ENCODE results near the gene C2orf92.
A peak's percentile ranks its signal among the peaks of the same experiment; 100 is the strongest.

C2orf92 gene

DNA sequence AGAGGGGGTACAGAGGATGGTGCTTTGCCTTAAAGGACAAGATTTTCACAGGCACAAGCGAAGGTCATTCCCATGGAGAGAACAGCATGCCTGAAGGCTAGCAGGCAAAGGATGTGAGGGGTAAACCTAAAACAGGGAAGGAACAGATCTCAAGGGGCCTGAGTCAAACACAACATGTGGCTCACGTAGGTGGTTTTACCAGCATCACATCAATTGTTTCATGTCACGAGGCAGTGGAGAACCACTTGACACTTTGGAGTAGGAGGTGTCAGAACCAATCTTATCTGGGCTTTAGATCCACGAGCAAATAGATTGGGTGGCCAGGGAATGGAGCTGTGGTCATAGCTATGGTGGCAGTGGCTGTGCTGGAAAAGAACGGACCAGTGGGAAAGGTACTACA is 15.2 kb upstream of the C2orf92 start:
- peaks cover 19% of the 10 kb centered on the region for H3K4me1 Mint-ChIP-seq
- H3K36me3 Mint-ChIP-seq (ENCODE audit: insufficient read depth) = peaks cover 15% of the 10 kb centered on the region
- DNase-seq (ENCODE audit: low spot score in 2 of 2) (no peak), ATAC-seq (replicated peaks; ENCODE audit: extremely low read depth, poor library complexity, severe bottlenecking) (no peak)
- no peaks in the 10 kb centered on the region for H3K27me3 Mint-ChIP-seq
- H3K4me3 Mint-ChIP-seq = no peak overlapping the region
- no peak overlapping the region for H3K27ac Mint-ChIP-seq (ENCODE audit: low read depth)
- H3K9me3 Mint-ChIP-seq = no peaks in the 10 kb centered on the region

DNA sequence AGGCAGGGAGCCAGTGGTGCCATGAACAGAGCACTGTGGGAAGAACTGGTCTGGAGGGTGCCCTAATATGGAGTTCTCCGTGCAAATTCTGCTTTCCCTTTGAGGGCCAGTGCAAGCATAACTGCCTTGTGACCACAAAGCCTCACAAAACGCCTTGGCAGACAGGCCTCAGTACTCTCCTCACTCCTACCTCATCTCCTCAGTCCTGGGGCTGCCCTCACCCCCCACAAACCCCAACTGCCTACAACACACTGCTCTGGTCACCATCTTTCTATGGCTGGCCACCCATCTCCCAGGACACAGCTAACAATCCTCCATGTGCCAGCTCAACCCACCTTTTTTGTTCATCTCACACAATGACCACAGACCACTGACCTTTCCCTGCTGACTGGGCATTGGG is 14.7 kb upstream of the C2orf92 start:
- Mint-ChIP-seq H3K9me3 (no peaks in the 10 kb centered on the region), H3K27me3 (no peaks in the 10 kb centered on the region), H3K36me3 (ENCODE audit: insufficient read depth) (peaks cover 12% of the 10 kb centered on the region), H3K4me1 (peaks cover 20% of the 10 kb centered on the region), H3K27ac (ENCODE audit: low read depth) (peak overlapping the region; percentile 62), H3K4me3 (no peak overlapping the region)
- DNase-seq (ENCODE audit: low spot score in 2 of 2) (no peak), ATAC-seq (replicated peaks; ENCODE audit: extremely low read depth, poor library complexity, severe bottlenecking) (no peak)

DNA sequence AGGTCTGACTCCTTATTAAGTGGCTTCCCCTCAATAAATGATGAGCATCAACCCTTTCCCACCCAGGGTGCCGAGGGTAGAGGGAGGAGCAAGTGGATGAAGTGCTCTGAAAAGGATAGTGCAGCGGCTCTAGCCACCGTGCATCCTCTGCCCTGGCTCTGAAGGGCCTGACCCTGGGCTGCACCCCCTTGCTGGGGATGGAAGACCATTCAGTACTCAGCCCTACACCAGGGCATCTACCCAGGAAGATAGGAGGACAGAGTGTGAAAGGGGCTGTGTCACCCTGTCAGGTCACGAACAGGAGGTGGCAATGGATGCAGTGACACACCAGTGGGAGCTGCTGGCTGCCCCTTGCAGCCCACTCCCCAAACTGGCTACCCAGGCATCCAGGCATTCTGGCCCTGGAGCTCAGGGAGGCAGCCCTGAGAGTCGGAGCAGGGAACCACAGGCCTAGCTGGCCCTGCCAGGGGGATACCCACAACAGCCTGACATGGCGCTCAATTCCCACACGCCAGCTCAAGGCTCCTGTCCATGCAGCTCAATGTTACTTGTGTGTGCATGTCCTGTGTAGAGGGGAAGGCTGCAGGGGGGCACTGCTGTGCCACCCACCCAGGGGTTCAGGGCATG is 13.3 kb upstream of the C2orf92 start:
- no peaks in the 10 kb centered on the region for H3K27me3 Mint-ChIP-seq
- ATAC-seq (replicated peaks; ENCODE audit: extremely low read depth, poor library complexity, severe bottlenecking) = no peak
- no peak overlapping the region for H3K27ac Mint-ChIP-seq (ENCODE audit: low read depth)
- peaks cover 9% of the 10 kb centered on the region for H3K36me3 Mint-ChIP-seq (ENCODE audit: insufficient read depth)
- no peak overlapping the region for H3K4me3 Mint-ChIP-seq
- H3K9me3 Mint-ChIP-seq = no peaks in the 10 kb centered on the region
- peaks cover 26% of the 10 kb centered on the region for H3K4me1 Mint-ChIP-seq
- DNase-seq (ENCODE audit: low spot score in 2 of 2) = no peak

DNA sequence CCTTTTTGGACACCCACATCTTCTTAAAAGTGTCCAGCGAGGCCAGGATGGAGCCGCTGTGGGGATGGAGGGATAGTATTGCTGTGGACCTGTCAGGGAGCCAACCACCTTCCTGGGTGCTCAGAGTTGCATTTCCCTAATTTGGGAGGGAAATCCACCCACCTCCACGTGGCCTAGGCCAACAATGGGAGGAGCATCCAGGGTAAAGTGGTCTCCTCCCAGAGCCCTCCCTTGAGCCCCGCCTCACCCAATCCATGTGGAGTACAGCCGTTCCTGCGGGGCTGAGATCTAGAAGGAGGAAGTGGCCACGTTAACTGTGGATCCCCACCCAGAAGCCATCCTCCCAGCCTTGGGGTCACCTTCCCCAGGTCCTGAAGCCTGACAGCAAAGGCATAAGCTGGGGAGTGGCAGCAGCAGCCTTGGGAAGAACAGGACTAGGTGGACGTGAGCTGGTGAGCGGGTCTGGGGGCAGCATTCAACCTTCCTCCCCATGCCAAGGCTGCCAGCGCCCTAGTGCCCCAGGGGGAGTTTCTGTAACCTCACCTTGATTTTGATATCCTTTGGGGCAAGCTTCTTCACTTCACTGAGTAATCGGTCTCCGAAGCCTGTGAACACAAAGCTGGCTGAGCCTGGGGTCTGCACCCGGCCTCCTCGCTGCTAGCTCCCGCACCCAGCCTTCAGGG is 12.5 kb upstream of the C2orf92 start:
- no peaks in the 10 kb centered on the region for H3K27me3 Mint-ChIP-seq
- H3K4me1 Mint-ChIP-seq = peaks cover 34% of the 10 kb centered on the region
- no peak for ATAC-seq (replicated peaks; ENCODE audit: extremely low read depth, poor library complexity, severe bottlenecking)
- H3K27ac Mint-ChIP-seq (ENCODE audit: low read depth) = no peak overlapping the region
- no peaks in the 10 kb centered on the region for H3K9me3 Mint-ChIP-seq
- H3K36me3 Mint-ChIP-seq (ENCODE audit: insufficient read depth) = peaks cover 9% of the 10 kb centered on the region
- no peak overlapping the region for H3K4me3 Mint-ChIP-seq
- DNase-seq (ENCODE audit: low spot score in 2 of 2) = no peak

DNA sequence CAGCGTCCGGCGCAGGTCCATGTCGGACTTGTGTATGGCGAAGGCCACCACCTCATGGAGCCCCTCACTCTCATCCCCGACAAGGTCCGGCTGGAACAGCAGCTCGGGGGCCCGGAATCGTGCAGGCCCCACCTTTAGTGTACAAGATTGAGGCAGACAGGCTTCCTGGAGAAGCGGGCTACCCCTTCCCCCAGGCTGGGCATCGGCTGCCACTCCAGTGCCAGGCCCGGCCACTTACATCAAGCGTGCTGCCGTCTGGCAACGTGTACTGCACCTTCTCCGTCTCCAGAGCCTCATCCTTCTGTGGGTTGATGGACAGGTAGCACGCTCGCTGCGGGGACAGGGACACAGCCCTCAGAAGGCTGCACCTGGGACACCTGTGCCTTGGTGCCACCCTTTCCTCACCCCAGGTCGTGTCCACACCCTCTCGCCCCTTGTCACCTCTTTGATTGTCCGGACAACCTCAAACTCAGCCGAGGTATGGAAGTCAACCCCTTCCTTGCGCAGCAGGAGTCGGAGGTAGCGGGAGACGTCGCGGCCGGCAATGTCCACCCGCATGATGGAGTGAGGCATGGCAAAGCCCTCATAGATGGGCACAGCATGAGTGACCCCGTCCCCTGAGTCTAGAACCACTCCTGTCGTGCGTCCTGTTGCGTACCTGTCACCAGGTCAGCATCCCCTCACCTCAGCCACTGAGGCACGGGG is 11.4 kb upstream of the C2orf92 start:
- no peak for DNase-seq (ENCODE audit: low spot score in 2 of 2)
- ATAC-seq (replicated peaks; ENCODE audit: extremely low read depth, poor library complexity, severe bottlenecking) = no peak
- Mint-ChIP-seq H3K27ac (ENCODE audit: low read depth) (no peak overlapping the region), H3K36me3 (ENCODE audit: insufficient read depth) (peaks cover 12% of the 10 kb centered on the region), H3K4me1 (peaks cover 45% of the 10 kb centered on the region), H3K9me3 (no peaks in the 10 kb centered on the region), H3K4me3 (no peak overlapping the region), H3K27me3 (no peaks in the 10 kb centered on the region)

DNA sequence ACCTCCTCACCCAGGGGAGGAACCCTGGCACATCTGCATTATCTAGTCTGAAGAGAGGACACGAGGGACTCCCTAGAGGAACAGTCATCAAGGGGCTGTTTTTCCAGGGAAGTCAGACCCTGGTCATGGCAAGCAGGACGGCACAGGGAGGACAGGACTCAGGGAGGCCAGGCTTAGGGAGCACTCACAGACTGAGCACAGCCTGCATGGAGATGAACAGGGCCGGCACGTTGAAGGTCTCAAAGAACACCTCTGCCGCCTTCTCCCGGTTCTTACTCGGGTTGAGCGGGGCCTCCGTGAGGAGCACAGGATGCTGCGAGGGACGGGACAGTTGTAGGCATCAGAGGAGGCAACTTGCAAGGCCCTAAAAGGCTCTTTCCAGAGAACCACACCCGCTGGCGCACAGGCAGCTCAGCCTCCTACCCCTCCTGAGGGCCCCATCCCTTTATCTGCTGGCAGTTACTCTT is 10.8 kb upstream of the C2orf92 start:
- Mint-ChIP-seq H3K36me3 (ENCODE audit: insufficient read depth) (peaks cover 12% of the 10 kb centered on the region), H3K9me3 (no peaks in the 10 kb centered on the region), H3K27ac (ENCODE audit: low read depth) (no peak overlapping the region), H3K4me3 (no peak overlapping the region), H3K27me3 (no peaks in the 10 kb centered on the region), H3K4me1 (peaks cover 47% of the 10 kb centered on the region)
- DNase-seq (ENCODE audit: low spot score in 2 of 2) (no peak), ATAC-seq (replicated peaks; ENCODE audit: extremely low read depth, poor library complexity, severe bottlenecking) (no peak)

DNA sequence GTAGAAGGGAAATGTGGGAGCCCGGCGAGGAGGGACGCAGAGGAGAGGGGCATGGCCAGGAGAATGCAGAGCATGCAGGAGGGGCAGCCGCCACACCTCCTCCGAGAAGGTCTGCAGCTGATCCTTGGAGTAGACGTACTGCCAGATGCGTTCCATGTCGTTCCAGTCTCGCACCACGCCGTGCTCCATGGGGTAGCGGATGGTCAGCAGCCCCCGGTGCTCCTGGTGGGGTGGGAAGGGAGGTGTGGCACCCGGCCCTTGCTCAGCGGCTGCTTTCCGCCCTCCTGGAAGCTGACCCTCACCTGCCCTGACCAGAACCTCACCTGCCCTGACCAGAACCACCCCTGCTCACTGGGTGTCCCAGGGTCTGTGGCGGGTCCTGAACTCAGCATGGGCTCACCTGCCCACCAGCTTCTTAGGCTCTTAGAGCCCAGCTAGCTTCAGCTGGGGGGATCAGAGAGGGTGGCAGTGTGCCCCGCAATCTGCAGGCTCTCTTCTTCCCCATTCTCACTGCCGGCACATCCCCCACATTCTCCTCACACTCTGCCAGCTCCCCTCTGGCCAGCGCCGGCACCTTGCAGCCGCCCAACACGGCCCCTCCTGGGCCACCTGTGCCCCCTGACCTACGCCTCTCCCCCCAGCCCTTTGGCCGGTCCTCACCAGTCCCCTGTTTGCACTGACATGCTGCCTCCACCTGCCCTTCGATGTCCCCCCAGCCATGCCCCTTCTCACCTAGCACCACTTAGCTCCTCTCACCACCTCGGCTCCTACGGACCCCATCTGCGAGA is 10.1 kb upstream of the C2orf92 start:
- ATAC-seq (replicated peaks; ENCODE audit: extremely low read depth, poor library complexity, severe bottlenecking) (no peak), DNase-seq (ENCODE audit: low spot score in 2 of 2) (no peak)
- H3K27me3 Mint-ChIP-seq = no peaks in the 10 kb centered on the region
- no peaks in the 10 kb centered on the region for H3K9me3 Mint-ChIP-seq
- no peak overlapping the region for H3K4me3 Mint-ChIP-seq
- no peak overlapping the region for H3K27ac Mint-ChIP-seq (ENCODE audit: low read depth)
- peaks cover 16% of the 10 kb centered on the region for H3K36me3 Mint-ChIP-seq (ENCODE audit: insufficient read depth)
- H3K4me1 Mint-ChIP-seq = peaks cover 41% of the 10 kb centered on the region

DNA sequence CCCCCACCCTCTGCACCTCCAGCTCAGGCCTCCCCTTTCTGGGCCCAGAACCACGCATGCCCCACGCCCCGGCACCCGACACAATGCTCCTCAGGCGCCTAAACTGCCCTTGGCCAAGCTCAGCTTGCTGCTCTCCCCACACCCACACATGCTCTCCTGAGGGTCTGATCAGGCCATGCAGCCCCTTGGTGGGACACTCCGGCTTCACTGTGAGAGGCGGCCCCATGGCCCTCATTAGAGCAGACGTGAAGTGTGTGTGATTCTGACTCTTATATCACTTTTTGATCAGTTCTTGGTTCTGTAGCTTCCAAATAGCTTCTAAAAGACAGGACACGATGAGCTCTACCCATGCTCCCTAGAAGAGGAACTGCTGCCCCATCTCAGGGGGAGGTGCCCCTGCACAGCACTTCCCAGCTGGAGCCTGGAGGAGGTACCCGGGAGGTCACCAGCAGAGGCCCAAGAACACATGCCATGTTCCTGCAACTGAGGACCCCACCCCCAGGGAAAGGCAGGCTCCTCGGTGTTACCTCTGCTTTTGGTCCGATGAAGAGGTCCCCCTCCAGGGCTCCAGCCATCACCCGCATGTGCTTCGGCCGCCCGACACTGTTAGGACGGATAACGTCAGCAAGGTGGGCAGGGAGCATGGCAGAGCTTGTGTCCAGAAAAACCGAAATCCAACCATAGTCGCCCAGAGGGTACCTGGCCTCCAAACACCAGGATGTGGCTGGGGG is 9.3 kb upstream of the C2orf92 start:
- peaks cover 33% of the 10 kb centered on the region for H3K4me1 Mint-ChIP-seq
- H3K27ac Mint-ChIP-seq (ENCODE audit: low read depth) = no peak overlapping the region
- no peak for DNase-seq (ENCODE audit: low spot score in 2 of 2)
- H3K4me3 Mint-ChIP-seq = no peak overlapping the region
- peaks cover 15% of the 10 kb centered on the region for H3K36me3 Mint-ChIP-seq (ENCODE audit: insufficient read depth)
- H3K27me3 Mint-ChIP-seq = no peaks in the 10 kb centered on the region
- H3K9me3 Mint-ChIP-seq = no peaks in the 10 kb centered on the region
- ATAC-seq (replicated peaks; ENCODE audit: extremely low read depth, poor library complexity, severe bottlenecking) = no peak

DNA sequence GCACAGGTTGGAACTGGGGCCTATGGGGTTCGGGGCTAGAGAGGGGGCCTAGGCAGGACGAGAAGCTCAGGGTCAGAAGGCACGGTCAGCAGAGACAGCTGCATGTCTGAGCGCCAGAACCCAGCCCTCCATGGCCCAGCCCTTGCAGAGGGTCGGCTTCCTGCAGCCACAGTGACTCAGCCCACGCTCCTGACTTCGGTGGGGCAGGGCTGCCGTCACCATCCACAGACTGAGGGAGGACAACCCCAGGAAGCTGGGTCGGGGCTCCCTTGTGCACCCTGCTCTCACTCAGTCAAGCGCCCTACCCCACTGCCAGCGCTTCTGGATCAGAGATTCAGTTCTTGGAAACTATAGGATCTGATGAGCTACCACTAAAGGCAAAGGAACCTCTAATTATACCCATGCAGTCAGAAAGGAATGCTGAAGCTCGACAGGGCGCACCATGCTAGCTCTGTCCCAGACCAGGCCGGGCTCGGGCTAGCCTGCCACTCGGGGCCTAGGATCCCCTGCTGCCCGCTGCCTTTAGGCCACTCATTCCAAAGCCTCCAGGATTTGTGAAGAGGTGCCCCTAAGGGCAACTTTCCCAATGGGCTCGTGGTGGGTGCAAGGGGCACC is 8.6 kb upstream of the C2orf92 start:
- no peaks in the 10 kb centered on the region for H3K27me3 Mint-ChIP-seq
- H3K4me1 Mint-ChIP-seq = peaks cover 28% of the 10 kb centered on the region
- no peak overlapping the region for H3K27ac Mint-ChIP-seq (ENCODE audit: low read depth)
- DNase-seq (ENCODE audit: low spot score in 2 of 2) = no peak
- ATAC-seq (replicated peaks; ENCODE audit: extremely low read depth, poor library complexity, severe bottlenecking) = no peak
- H3K9me3 Mint-ChIP-seq = no peaks in the 10 kb centered on the region
- H3K4me3 Mint-ChIP-seq = no peak overlapping the region
- peaks cover 13% of the 10 kb centered on the region for H3K36me3 Mint-ChIP-seq (ENCODE audit: insufficient read depth)

DNA sequence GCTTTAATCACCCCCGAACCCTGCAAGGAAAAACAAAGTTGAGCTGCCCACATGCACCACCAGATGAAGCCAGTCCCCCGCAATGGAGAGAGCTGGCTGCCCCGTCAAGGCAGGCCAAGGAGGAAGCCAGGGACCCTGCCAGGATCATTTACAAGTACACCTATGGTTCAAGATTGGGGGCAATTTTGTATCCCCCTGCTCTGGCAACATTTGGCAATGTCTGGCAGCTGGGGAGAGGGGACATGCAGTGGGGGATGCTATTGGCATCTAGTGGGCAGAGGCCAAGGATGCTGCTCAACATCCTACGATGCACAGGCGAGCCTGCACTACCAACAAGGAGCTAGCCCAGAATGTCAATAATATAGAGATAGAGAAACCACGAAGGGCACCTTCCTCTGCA is 7.6 kb upstream of the C2orf92 start:
- Mint-ChIP-seq H3K4me3 (peak overlapping the region; percentile 87), H3K36me3 (ENCODE audit: insufficient read depth) (peaks cover 13% of the 10 kb centered on the region), H3K4me1 (peaks cover 28% of the 10 kb centered on the region), H3K9me3 (no peaks in the 10 kb centered on the region), H3K27ac (ENCODE audit: low read depth) (peak overlapping the region; percentile 41), H3K27me3 (no peaks in the 10 kb centered on the region)
- DNase-seq (ENCODE audit: low spot score in 2 of 2) = no peak
- no peak for ATAC-seq (replicated peaks; ENCODE audit: extremely low read depth, poor library complexity, severe bottlenecking)

DNA sequence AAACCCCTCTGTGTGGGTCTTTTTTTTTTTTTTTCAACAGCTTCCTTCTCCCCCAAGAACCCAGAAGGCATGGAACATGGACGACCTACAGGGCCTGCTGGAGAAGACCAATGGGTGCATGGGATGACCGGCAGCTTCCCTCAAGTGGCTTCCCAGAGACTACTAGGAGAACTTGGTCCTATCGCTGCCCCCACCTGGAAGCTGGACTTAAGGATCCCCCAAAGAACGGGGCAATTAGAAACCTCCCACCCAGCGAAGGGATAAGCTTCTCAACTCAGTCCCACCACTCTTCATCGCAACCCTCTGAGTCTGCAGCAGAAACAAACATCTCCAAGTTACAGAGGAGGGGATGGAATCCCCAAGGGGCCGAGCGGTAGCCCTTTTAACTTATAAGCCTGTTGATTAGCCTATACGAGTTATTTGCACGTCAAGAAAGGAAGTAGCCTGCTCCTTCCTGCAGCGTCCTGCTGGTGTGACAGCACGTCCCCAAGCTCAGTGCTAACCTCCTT is 7.1 kb upstream of the C2orf92 start:
- DNase-seq (ENCODE audit: low spot score in 2 of 2) = peak in 1 of 2 donors; percentile 27
- no peak for ATAC-seq (replicated peaks; ENCODE audit: extremely low read depth, poor library complexity, severe bottlenecking)
- peak overlapping the region; percentile 97 for H3K27ac Mint-ChIP-seq (ENCODE audit: low read depth)
- H3K4me1 Mint-ChIP-seq = peaks cover 28% of the 10 kb centered on the region
- H3K4me3 Mint-ChIP-seq = peak overlapping the region; percentile 87
- no peaks in the 10 kb centered on the region for H3K9me3 Mint-ChIP-seq
- H3K27me3 Mint-ChIP-seq = no peaks in the 10 kb centered on the region
- peaks cover 13% of the 10 kb centered on the region for H3K36me3 Mint-ChIP-seq (ENCODE audit: insufficient read depth)
